ENCODE measurements around the gene CCDC51. TPM values are rescaled to one million over a fixed set of nuclear protein-coding genes. Genes with fewer than 3 reads are reported as not detected.
A peak's percentile ranks its signal among the peaks of the same experiment; 100 is the strongest.
"Not testable (repeated sequence)": the region's sequence is repeated elsewhere in the genome, so short reads cannot be mapped to it uniquely, and the experiment has no call there.

CCDC51 gene
- total and polyA plus RNA-seq, 2 donors from 2014 or later = 13.8 to 32.8 TPM

GRCh38 chr3:48465237-48465530, 25.3 kb upstream of the CCDC51 start:
- peaks cover 0 to 39% (median 23%) of the 10 kb centered on the region in 3 donors for H3K4me1 ChIP-seq (ENCODE audit: control insufficient read depth in 2 of 3, insufficient read depth in 2 of 3, low read depth in 1 of 3, low read length in 3 of 3)
- peak overlapping the region in 2 of 3 donors; percentile 54 to 80 for H3K9ac ChIP-seq (ENCODE audit: low read length in 3 of 3)
- H3K4me3 ChIP-seq (ENCODE audit: low read length in 3 of 3) = no peak overlapping the region
- H3K9me3 ChIP-seq (ENCODE audit: control insufficient read depth in 2 of 3, insufficient read depth in 1 of 3, low read length in 3 of 3) = no peaks in the 10 kb centered on the region
- H3K27ac ChIP-seq (ENCODE audit: low read depth in 2 of 2, low read length in 2 of 2) = peak overlapping the region; percentile 89 to 100
- DNase-seq = no peak
- intact Hi-C loops (cut with DNase I) = loop anchor here (5.0 kb wide), 1 partner anchor 37 kb away; the partner anchor contains the start of gene SHISA5
- no peaks in the 10 kb centered on the region for H3K27me3 ChIP-seq (ENCODE audit: control insufficient read depth, insufficient read depth, low read length)
- no peak for FAIRE-seq
- TF ChIP-seq, protein P1, sequence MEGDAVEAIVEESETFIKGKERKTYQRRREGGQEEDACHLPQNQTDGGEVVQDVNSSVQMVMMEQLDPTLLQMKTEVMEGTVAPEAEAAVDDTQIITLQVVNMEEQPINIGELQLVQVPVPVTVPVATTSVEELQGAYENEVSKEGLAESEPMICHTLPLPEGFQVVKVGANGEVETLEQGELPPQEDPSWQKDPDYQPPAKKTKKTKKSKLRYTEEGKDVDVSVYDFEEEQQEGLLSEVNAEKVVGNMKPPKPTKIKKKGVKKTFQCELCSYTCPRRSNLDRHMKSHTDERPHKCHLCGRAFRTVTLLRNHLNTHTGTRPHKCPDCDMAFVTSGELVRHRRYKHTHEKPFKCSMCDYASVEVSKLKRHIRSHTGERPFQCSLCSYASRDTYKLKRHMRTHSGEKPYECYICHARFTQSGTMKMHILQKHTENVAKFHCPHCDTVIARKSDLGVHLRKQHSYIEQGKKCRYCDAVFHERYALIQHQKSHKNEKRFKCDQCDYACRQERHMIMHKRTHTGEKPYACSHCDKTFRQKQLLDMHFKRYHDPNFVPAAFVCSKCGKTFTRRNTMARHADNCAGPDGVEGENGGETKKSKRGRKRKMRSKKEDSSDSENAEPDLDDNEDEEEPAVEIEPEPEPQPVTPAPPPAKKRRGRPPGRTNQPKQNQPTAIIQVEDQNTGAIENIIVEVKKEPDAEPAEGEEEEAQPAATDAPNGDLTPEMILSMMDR (IDR thresholded peaks at IDR 0.05; ENCODE audit: borderline replicate concordance, extremely low read depth, insufficient read depth) = no peak
- H3K36me3 ChIP-seq (ENCODE audit: control insufficient read depth in 2 of 3, insufficient read depth in 3 of 3, low read length in 3 of 3) = peaks cover 0 to 21% (median 13%) of the 10 kb centered on the region in 3 donors

GRCh38 chr3:48464713-48465221, 24.8 kb upstream of the CCDC51 start:
- Histone ChIP-seq H3K36me3 (ENCODE audit: control insufficient read depth in 2 of 3, insufficient read depth in 3 of 3, low read length in 3 of 3) (peaks cover 0 to 25% (median 16%) of the 10 kb centered on the region in 3 donors), H3K27ac (ENCODE audit: low read depth in 2 of 2, low read length in 2 of 2) (peak overlapping the region; percentile 89 to 100), H3K9ac (ENCODE audit: low read length in 3 of 3) (peak overlapping the region in 1 of 3 donors; percentile 80), H3K27me3 (ENCODE audit: control insufficient read depth, insufficient read depth, low read length) (no peaks in the 10 kb centered on the region), H3K9me3 (ENCODE audit: control insufficient read depth in 2 of 3, insufficient read depth in 1 of 3, low read length in 3 of 3) (no peaks in the 10 kb centered on the region), H3K4me3 (ENCODE audit: low read length in 3 of 3) (no peak overlapping the region), H3K4me1 (ENCODE audit: control insufficient read depth in 2 of 3, insufficient read depth in 2 of 3, low read depth in 1 of 3, low read length in 3 of 3) (peaks cover 0 to 36% (median 23%) of the 10 kb centered on the region in 3 donors)
- DNase-seq (peak in 2 of 5 donors; percentile 70 to 79), FAIRE-seq (no peak)
- intact Hi-C loops (cut with DNase I) = loop anchor here (5.0 kb wide), 2 partner anchors 38 to 83 kb away; partner anchors contain the start of gene SHISA5
- TF ChIP-seq, protein P1 (IDR thresholded peaks at IDR 0.05; ENCODE audit: borderline replicate concordance, extremely low read depth, insufficient read depth) = no peak

GRCh38 chr3:48463703-48464102, 23.8 kb upstream of the CCDC51 start:
- Histone ChIP-seq H3K9me3 (ENCODE audit: control insufficient read depth in 2 of 3, insufficient read depth in 1 of 3, low read length in 3 of 3) (no peaks in the 10 kb centered on the region), H3K9ac (ENCODE audit: low read length in 3 of 3) (no peak overlapping the region), H3K4me3 (ENCODE audit: low read length in 3 of 3) (no peak overlapping the region), H3K27ac (ENCODE audit: low read depth in 2 of 2, low read length in 2 of 2) (no peak overlapping the region), H3K27me3 (ENCODE audit: control insufficient read depth, insufficient read depth, low read length) (no peaks in the 10 kb centered on the region), H3K36me3 (ENCODE audit: control insufficient read depth in 2 of 3, insufficient read depth in 3 of 3, low read length in 3 of 3) (peaks cover 3 to 33% (median 18%) of the 10 kb centered on the region in 3 donors), H3K4me1 (ENCODE audit: control insufficient read depth in 2 of 3, insufficient read depth in 2 of 3, low read depth in 1 of 3, low read length in 3 of 3) (peaks cover 0 to 30% (median 23%) of the 10 kb centered on the region in 3 donors)
- TF ChIP-seq, protein P1 (IDR thresholded peaks at IDR 0.05; ENCODE audit: borderline replicate concordance, extremely low read depth, insufficient read depth) = no peak
- peak in 1 of 5 donors; percentile 60 for DNase-seq
- FAIRE-seq = no peak
- intact Hi-C loops (cut with DNase I) = loop anchor here (5.0 kb wide), 1 partner anchor 84 kb away; no protein-coding TSS in a partner anchor

DNA sequence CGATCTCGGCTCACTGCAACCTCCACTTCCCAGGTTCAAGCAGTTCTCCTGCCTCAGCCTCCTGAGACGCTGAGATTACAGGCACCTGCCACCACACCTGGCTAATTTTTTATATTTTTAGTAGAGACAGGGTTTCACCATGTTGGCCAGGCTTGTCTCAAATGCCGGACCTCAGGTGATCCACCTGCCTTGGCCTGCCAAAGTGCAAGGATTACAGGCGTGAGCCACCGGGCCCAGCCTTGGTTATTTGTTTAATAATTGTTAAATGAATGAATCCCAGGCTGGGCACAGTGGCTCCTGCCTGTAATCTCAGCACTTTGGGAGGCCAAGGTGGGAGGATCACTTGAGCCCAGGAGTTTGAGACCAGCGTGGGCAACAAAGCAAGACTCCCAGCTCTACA, 21.8 kb upstream of the CCDC51 start:
- not testable (repeated sequence) for H3K27me3 ChIP-seq (ENCODE audit: control insufficient read depth, insufficient read depth, low read length); FAIRE-seq; H3K9ac ChIP-seq (ENCODE audit: low read length in 3 of 3); H3K4me3 ChIP-seq (ENCODE audit: low read length in 3 of 3); H3K9me3 ChIP-seq (ENCODE audit: control insufficient read depth in 2 of 3, insufficient read depth in 1 of 3, low read length in 3 of 3); H3K27ac ChIP-seq (ENCODE audit: low read depth in 2 of 2, low read length in 2 of 2)
- intact Hi-C loops (cut with DNase I) = loop anchor here (5.0 kb wide), 1 partner anchor 86 kb away; no protein-coding TSS in a partner anchor
- H3K4me1 ChIP-seq (ENCODE audit: control insufficient read depth in 2 of 3, insufficient read depth in 2 of 3, low read depth in 1 of 3, low read length in 3 of 3) = peaks cover 0 to 13% (median 12%) of the 10 kb centered on the region in 3 donors
- H3K36me3 ChIP-seq (ENCODE audit: control insufficient read depth in 2 of 3, insufficient read depth in 3 of 3, low read length in 3 of 3) = peaks cover 3 to 32% (median 20%) of the 10 kb centered on the region in 3 donors
- DNase-seq = peak in 1 of 5 donors; percentile 29
